ENCODE data around the gene MGRN1. TPM values are rescaled to one million over a fixed set of nuclear protein-coding genes. Genes with fewer than 3 reads are reported as not detected.

MGRN1 gene
- total and polyA plus RNA-seq, 2 donors from 2014 or later: 19.7 to 90.8 TPM

DNA sequence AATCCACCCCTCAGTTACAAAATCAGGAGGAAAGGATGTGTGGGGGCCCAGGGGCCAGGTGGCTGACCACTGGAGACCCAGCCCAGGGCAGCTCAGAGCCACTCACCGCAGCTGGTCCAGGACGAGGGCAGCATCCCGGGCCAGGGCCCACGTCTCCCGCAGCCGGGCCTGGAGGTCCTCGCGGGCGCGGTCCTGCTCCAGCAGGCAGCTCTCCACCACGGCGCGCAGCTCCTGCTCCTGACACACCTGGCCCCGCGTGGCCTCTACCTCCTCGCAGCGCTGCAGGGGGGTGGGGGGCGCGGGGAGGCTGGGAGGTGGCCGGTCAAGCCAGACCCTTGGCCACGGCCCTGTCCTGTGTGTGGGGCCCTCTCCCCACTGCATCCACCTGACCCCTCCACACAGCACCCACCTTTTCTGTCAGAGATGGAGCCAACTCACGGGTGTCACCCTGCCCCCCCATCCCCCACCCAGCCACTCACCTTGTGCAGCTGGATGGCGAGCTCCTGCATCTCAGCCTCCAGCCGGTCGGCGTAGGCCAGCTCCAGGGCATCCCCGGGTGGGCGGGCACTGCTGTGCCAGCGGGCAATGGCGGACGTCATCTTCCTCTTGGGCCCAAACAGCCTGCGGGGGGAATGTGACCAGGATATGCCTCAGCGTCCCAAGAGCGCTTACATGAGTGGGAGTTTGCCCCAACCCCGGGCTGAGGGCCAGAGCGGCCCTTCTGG, 73.9 kb downstream of the MGRN1 start:
- Histone ChIP-seq H3K36me3 (ENCODE audit: control insufficient read depth in 2 of 3, insufficient read depth in 3 of 3, low read length in 3 of 3) (peaks cover 3 to 35% (median 16%) of the 10 kb centered on the region in 3 donors), H3K4me3 (ENCODE audit: low read length in 3 of 3) (no peak overlapping the region), H3K9ac (ENCODE audit: low read length in 3 of 3) (no peak overlapping the region), H3K9me3 (ENCODE audit: control insufficient read depth in 2 of 3, insufficient read depth in 1 of 3, low read length in 3 of 3) (no peaks in the 10 kb centered on the region), H3K4me1 (ENCODE audit: control insufficient read depth in 2 of 3, insufficient read depth in 2 of 3, low read depth in 1 of 3, low read length in 3 of 3) (peaks cover 0 to 35% (median 19%) of the 10 kb centered on the region in 3 donors), H3K27ac (ENCODE audit: low read depth in 2 of 2, low read length in 2 of 2) (no peak overlapping the region), H3K27me3 (ENCODE audit: control insufficient read depth, insufficient read depth, low read length) (no peaks in the 10 kb centered on the region)
- FAIRE-seq (no peak), DNase-seq (peak in 2 of 5 donors; percentile 54 to 77)
- TF ChIP-seq, protein P1, sequence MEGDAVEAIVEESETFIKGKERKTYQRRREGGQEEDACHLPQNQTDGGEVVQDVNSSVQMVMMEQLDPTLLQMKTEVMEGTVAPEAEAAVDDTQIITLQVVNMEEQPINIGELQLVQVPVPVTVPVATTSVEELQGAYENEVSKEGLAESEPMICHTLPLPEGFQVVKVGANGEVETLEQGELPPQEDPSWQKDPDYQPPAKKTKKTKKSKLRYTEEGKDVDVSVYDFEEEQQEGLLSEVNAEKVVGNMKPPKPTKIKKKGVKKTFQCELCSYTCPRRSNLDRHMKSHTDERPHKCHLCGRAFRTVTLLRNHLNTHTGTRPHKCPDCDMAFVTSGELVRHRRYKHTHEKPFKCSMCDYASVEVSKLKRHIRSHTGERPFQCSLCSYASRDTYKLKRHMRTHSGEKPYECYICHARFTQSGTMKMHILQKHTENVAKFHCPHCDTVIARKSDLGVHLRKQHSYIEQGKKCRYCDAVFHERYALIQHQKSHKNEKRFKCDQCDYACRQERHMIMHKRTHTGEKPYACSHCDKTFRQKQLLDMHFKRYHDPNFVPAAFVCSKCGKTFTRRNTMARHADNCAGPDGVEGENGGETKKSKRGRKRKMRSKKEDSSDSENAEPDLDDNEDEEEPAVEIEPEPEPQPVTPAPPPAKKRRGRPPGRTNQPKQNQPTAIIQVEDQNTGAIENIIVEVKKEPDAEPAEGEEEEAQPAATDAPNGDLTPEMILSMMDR (IDR thresholded peaks at IDR 0.05; ENCODE audit: borderline replicate concordance, extremely low read depth, insufficient read depth): no peak
- intact Hi-C loops (cut with DNase I): no loop called here

DNA sequence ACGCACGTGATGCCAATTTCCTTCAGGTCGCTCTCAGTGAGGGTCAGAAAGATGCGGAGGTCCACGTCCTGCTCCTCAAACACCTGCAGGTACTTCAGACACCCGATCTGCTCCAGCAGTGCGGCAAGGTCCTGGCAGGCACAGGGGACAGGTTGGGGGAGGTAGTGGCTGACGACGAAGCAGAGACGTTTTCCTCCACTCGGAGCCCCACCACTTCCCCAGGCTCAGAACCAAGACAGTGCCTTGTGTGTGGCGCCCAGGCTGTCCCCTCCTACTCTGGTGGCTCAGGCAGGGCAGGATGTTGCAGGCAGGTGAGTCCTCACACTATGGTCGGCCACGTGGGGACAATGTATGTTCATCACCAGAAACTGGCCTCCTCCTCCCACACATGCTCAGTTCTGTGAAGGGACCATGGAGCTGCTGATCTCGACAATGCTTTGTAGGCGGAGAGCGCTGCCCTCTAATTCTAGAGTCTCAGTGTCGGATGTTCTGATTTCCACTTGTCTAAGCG, 74.5 kb downstream of the MGRN1 start:
- Histone ChIP-seq H3K9me3 (ENCODE audit: control insufficient read depth in 2 of 3, insufficient read depth in 1 of 3, low read length in 3 of 3) (no peaks in the 10 kb centered on the region), H3K27me3 (ENCODE audit: control insufficient read depth, insufficient read depth, low read length) (no peaks in the 10 kb centered on the region), H3K4me1 (ENCODE audit: control insufficient read depth in 2 of 3, insufficient read depth in 2 of 3, low read depth in 1 of 3, low read length in 3 of 3) (peaks cover 0 to 39% (median 24%) of the 10 kb centered on the region in 3 donors), H3K36me3 (ENCODE audit: control insufficient read depth in 2 of 3, insufficient read depth in 3 of 3, low read length in 3 of 3) (peaks cover 3 to 35% (median 16%) of the 10 kb centered on the region in 3 donors), H3K9ac (ENCODE audit: low read length in 3 of 3) (no peak overlapping the region), H3K27ac (ENCODE audit: low read depth in 2 of 2, low read length in 2 of 2) (no peak overlapping the region), H3K4me3 (ENCODE audit: low read length in 3 of 3) (no peak overlapping the region)
- intact Hi-C loops (cut with DNase I): no loop called here
- TF ChIP-seq, protein P1 (IDR thresholded peaks at IDR 0.05; ENCODE audit: borderline replicate concordance, extremely low read depth, insufficient read depth): no peak
- no peak for FAIRE-seq
- peak in 1 of 5 donors; percentile 47 for DNase-seq

DNA sequence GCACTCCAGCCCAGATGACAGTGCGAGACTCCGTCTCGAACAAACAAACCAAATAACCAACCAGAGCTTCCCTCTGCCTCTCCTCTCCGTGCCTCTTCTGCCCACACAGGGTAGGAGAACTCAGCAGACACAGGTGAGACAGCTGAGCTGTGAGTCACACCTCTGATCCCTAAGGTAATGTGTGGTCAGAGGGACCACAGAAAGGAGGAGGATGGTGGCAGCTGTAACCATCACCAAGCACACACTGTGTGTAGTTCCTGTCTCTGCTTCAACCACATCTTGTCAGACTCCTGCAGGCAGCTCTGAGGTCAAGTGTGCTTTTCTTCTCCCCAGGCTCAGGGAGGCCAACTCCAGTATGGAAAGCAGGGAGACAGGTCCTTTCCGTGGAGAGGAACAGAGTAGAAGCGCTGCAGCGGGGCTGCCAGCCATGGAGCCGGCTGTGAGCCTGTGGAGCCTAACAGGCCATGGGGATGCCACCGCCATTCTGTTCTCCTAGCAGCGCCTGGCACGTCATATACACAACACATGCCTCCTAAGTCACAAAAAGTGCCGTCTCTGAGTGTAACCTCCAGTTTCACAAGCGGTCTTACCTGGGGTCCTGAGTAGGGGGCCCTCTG, 75.9 kb downstream of the MGRN1 start:
- TF ChIP-seq, protein P1 (IDR thresholded peaks at IDR 0.05; ENCODE audit: borderline replicate concordance, extremely low read depth, insufficient read depth): no peak
- intact Hi-C loops (cut with DNase I): no loop called here
- Histone ChIP-seq H3K4me3 (ENCODE audit: low read length in 3 of 3) (no peak overlapping the region), H3K27ac (ENCODE audit: low read depth in 2 of 2, low read length in 2 of 2) (no peak overlapping the region), H3K4me1 (ENCODE audit: control insufficient read depth in 2 of 3, insufficient read depth in 2 of 3, low read depth in 1 of 3, low read length in 3 of 3) (peaks cover 0 to 38% (median 37%) of the 10 kb centered on the region in 3 donors), H3K9ac (ENCODE audit: low read length in 3 of 3) (no peak overlapping the region), H3K9me3 (ENCODE audit: control insufficient read depth in 2 of 3, insufficient read depth in 1 of 3, low read length in 3 of 3) (no peaks in the 10 kb centered on the region), H3K27me3 (ENCODE audit: control insufficient read depth, insufficient read depth, low read length) (no peaks in the 10 kb centered on the region), H3K36me3 (ENCODE audit: control insufficient read depth in 2 of 3, insufficient read depth in 3 of 3, low read length in 3 of 3) (peaks cover 3 to 29% (median 16%) of the 10 kb centered on the region in 3 donors)
- DNase-seq: peak in 1 of 5 donors; percentile 9
- FAIRE-seq: no peak

Measured in kidney (tissue), 14 donors.